NB4 (cell line): Measurements from ENCODE around the gene ESR1.

Experiments used
- POLR2A ChIP-seq: IDR thresholded peaks from 2 replicates; pipeline ENCODE4 v1.6.1; 2011; ENCODE audit warnings: mild to moderate bottlenecking; ENCODE audit not compliant: insufficient read length; ENCODE audit errors: extremely low read depth
- TF ChIP-seq, protein P1 (sequence below): IDR thresholded peaks from one replicate; pipeline ENCODE4 v1.5.1; 2012; ENCODE audit warnings: low read depth, low read length
- TF ChIP-seq, protein P2 (sequence below): IDR thresholded peaks from 2 replicates; pipeline ENCODE4 v1.6.1; 2011; ENCODE audit warnings: low read depth, low read length

DNA sequence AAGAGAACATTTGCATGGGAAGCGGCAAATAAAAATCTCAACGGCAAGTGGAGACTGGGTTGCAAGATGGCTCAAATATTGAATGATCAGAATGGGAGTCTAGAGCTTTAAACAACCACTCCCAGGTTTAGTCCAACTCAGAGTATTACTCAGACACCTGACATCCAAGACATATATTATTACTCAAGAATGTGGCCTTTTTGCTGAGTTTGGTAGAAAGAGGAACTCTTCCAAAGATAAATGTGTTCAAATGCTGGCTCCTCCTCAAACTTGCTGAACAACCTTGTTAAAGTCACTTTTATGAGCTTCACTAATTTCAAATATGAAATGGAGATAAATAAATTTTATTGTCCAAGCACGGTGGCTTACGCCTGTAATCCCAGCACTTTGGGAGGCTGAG lies 77.8 kb downstream of the ESR1 start:
- TF ChIP-seq, protein P1, sequence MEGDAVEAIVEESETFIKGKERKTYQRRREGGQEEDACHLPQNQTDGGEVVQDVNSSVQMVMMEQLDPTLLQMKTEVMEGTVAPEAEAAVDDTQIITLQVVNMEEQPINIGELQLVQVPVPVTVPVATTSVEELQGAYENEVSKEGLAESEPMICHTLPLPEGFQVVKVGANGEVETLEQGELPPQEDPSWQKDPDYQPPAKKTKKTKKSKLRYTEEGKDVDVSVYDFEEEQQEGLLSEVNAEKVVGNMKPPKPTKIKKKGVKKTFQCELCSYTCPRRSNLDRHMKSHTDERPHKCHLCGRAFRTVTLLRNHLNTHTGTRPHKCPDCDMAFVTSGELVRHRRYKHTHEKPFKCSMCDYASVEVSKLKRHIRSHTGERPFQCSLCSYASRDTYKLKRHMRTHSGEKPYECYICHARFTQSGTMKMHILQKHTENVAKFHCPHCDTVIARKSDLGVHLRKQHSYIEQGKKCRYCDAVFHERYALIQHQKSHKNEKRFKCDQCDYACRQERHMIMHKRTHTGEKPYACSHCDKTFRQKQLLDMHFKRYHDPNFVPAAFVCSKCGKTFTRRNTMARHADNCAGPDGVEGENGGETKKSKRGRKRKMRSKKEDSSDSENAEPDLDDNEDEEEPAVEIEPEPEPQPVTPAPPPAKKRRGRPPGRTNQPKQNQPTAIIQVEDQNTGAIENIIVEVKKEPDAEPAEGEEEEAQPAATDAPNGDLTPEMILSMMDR, result no peak
- TF ChIP-seq POLR2A, result no peak
- TF ChIP-seq, protein P2, sequence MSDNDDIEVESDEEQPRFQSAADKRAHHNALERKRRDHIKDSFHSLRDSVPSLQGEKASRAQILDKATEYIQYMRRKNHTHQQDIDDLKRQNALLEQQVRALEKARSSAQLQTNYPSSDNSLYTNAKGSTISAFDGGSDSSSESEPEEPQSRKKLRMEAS, result no peak
